Stimulated activated CD8-positive, alpha-beta memory T cell treated with anti-CD3 and anti-CD28 coated beads, Interleukin-12 subunit alpha, Interleukin-12 subunit beta, amount 100 ng/mL, for 4 hours (primary cell): Measurements from ENCODE around the gene PIAS4.

Experiments
- DNase-seq: peaks from one replicate; pipeline ENCODE4 v3.0.0-alpha.2; 2020; ENCODE audit warnings: low read depth

The PIAS4 gene

GRCh38 chr19:4077800-4078684, 70.5 kb downstream of the PIAS4 start:
- peak; percentile 43 for DNase-seq

- no peak for DNase-seq
Measured at GRCh38 chr19:4080473-4080872, 72.9 kb downstream of the PIAS4 start.

GRCh38 chr19:4081441-4082129, 74.0 kb downstream of the PIAS4 start:
- no peak for DNase-seq

- DNase-seq = no peak
Measured at GRCh38 chr19:4082172-4082571, 74.6 kb downstream of the PIAS4 start.

GRCh38 chr19:4083677-4084546, 76.4 kb downstream of the PIAS4 start:
- no peak for DNase-seq

GRCh38 chr19:4084547-4084877, 77.0 kb downstream of the PIAS4 start:
- DNase-seq = no peak

- DNase-seq = no peak
Measured at GRCh38 chr19:4086411-4086867, 78.9 kb downstream of the PIAS4 start.

- DNase-seq = no peak
Measured at GRCh38 chr19:4087787-4088679, 80.5 kb downstream of the PIAS4 start.

- peak; percentile 29 for DNase-seq
Measured at GRCh38 chr19:4088975-4089374, 81.4 kb downstream of the PIAS4 start.
